ENCODE results near the gene SYNGR1.

The SYNGR1 gene, protein sequence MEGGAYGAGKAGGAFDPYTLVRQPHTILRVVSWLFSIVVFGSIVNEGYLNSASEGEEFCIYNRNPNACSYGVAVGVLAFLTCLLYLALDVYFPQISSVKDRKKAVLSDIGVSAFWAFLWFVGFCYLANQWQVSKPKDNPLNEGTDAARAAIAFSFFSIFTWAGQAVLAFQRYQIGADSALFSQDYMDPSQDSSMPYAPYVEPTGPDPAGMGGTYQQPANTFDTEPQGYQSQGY

DNA sequence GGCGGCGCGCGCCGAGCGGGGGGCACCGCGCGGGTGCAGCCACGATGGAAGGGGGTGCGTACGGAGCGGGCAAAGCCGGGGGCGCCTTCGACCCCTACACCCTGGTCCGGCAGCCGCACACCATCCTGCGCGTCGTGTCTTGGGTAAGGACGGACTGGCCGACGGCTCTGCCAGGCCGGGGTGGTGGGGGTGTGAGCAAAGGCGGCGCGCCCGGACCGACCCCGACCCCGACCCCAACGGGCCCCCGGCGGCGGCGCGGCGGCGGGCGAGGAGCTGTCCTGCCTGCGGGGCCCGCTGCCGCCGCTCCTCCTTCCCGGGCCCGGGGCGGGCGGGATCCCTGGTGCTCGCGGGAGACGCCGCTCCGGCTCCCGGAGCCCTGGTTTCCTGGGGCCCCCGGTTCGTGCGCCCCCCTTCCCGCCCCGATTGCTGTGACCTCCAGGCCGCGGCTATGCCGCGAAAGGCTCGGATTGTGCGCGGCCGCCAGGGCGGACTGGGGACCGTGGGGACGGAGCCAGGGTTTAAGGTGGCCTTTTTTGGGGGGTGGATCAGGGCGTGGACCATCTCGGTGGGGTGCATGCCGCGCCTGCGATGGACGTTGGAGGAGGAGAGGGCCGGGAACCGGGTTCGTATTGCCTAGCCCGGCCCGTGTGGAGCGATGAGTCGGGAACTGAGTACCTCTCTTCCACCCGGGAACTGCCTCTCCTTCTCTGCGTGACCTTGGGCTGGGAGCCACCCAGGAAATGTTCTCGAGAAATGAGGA, at the start of gene SYNGR1:
Gene SYNGR1 (plus strand): TSS at position 25 of the 760 bp plus-strand sequence. CDS start 20 bp downstream, at position 45.
- no peak for DNase-seq

DNA sequence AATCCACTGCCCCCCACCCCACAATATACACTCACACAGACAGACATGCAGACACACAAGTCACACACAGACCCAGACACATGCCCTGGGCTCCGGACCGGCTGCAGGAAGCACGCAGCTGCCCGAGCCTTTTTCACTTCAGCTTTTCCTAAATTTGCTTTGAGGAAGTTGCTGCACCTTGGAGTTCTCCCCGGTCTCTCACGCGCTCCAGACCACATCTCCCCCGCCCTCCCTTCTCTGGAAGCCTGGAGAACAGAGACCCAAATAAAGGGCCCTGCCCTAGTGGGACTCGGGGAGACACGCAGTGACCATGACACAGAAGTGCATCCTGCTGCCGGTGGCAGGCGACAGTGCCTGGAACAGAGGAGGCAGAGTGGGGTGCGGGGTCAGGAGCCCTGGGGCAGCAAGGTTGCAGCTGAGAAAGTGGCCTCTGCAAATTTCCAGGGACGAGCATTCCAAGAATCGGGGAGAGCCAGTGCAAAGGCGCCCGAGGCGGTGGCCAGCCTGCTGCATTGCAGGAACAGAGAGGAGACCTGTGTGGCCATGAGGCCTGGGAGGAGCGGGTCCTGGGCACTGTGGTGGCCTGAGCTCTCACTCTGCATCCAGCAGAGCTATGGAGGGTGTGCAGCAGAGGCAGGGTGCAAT, 49.5 kb upstream of the SYNGR1 start:
- no peak for DNase-seq

DNA sequence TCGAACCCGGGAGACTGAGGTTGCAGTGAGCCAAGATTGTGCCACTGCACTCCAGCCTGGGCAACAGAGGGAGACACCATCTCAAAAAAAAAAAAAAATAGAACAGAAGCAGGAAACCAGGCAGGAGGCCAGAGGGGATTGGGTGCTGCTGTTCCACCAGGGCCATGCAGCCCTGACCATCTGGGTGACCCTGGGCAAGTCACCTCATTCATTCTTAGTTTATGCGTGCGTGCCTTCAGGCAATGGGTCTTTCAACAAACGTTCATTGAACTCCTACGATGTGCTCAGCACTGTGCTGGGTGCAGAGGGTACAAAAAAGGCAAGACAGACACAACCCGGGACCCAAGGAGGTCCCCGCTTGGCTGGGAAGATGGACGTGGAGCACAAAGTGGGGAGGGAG, 48.7 kb upstream of the SYNGR1 start:
- DNase-seq = no peak

DNA sequence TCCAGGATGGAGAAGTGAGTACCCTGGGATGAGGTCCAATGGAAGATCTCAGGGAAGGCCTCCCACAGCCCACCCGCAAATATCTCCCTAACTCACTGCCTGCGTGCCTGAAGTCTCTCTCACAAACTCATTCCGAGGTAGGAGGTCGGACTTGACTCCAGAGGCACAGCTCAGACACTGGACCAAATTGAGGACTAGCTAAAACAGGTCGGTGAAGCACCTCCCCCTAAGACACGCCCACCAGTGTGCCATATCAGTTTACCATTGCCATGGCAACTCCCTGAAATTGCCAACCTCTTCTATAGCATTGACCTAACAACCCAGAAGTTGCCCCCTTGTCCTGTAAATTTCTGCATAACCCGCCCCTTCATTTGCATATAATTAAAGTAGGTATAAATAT, 47.9 kb upstream of the SYNGR1 start:
- DNase-seq = no peak

DNA sequence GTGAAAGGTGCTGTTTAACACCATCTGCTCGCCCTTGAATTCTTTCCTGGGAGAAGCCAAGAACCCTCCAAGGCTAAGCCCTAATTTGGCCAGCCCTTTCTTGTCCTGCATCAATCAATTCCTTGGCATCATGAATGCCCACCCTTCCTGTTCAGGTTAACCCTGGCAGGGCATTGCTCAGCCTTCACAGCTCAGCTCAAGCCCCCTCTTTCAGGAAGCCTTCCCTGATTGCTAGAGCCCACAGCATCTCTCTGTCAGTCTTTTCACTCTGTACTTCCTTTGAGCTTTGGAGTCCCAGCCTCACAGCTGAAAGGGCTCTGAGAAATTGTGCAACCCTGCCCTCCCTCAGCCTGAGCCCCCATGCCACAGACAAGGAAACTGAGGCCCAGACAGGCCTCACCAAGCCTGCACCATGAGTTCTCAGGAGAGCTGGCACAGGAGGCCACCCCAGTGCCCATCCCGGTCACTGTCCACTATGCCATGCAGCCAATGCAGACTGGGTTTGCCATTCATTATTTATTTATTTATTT, 47.3 kb upstream of the SYNGR1 start:
- no peak for DNase-seq

DNA sequence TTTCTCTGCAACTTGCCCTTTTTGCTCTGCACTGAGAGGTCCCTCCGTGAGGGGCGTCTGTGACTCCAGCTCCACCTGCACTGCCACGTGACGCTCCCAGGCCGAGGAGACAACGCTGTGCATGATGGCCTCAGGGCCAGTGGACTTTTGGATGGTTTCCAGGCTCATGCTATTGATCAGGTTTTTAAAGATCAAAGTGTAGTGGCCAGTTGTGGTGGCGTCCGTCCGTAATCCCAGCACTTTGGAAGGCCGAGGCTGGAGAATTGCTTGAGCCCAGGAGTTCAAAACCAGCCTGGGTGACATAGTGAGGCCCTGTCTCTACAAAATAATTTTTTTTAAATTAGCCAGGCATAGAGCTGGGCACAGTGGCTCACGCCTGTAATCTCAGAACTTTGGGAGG, 46.4 kb upstream of the SYNGR1 start:
- no peak for DNase-seq

DNA sequence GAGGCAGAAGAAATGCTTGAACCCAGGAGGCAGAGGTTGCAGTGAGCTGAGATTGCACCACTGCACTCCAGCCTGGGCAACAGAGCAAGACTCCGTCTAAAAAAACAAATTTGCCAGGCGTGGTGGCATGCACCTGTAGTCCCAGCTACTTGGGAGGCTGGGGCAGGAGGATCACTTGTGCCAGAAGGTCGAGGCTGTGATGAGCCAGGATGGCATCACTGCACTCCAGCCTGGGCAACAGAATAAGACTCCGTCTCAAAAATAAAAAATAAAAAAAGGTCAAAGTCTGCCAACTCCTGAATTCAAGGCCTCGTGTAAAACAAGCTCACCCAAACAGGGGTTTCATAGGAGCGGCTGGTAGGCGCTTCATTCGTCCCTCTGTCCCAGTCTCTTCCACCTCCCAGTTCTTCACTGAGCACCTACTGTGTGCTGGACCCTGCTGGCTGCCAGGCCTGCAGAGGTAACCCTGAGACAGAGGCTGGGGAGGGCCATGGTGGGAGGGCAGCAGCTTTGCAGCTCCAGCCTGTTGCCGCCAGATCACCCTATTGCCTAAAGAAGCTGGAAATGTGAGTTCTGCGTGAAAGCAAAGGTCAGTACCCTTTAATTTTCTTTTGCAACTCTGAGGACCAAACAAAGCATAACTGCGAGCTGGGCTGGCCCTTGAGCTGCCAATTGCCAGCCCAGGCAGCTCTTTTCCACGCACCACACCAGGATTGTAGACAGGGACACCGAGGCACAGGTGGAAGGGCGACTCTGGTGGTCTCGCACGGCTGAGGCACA, 45.7 kb upstream of the SYNGR1 start:
- no peak for DNase-seq

DNA sequence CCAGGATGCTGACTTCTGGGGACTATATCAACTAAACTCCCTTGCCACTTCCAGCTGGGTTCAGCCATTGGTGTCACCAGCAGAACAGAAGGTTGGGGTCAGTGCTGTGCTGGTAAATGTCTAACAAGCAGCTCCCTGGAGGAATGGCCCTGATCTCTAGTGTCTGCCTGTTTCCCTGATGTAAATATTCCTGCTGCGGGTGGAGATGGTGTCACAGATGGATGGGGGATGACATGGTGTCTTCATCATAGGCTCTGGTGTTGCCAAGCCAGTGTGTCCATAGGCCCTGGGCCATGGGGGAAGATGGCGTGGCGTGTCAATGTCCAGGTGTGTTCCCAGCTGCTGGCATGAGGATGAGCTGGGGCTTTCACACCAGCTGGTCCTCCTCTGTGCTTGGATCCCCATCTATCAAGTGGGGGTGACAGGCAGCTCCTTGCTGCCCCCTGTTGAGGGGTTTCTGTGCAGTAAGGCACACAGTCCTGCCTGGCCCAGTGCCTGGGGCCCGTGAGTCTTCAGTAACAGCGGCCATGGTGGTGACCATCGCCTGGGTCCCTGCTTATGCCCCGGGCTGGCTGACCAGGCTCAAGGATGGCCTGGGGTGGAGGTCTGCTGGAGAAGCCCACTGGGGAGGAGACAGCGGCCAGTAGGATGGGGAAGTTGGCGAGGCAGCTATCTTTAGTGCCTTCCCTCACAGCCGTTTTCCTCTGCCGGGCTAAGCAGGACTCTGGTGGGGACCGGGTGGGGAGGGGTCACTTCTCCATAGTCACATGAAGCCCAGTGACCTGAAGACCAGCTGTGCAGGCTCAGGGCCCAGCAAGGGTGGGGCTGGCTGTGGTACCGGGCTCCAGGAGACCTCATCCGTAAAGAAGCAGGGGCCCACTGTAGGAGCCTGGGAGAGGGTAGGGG, 43.1 kb upstream of the SYNGR1 start:
- peak; percentile 57 for DNase-seq

DNA sequence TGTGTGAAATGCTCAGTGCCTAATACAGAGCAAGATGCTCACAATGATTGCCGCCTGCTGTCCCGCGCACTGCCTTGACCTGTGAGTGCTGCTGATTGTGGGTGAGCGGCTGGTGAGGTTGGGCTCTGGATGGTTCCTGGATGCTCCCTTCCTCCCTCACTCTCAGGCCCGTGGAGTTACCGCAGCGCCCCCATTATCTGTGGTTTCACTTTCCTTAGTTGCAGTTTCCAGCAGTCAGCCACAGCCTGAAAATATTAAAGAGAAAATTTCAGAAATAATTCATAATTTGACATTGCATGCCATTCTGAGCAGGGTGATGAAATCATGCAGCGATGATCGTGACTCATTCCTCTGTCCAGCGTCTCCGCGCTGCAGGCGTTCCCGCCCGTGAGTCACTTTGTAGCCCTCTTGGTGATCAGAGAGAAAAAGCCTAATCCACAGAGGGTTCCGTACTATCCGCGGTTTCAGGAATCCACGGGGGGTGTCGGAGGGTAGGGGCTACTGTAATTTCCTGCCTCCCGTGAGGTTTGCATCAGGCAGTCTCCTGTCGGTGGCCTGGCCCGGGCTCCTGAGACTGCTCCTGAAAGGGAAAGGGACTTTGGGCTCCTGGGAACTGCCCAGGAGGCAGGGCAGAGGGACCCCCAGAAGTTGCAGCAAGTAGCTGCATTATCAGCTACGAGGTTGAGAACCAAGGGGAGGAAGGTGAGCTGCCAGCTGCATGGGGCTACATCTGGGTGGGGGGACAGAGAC, 41.0 kb upstream of the SYNGR1 start:
- no peak for DNase-seq

DNA sequence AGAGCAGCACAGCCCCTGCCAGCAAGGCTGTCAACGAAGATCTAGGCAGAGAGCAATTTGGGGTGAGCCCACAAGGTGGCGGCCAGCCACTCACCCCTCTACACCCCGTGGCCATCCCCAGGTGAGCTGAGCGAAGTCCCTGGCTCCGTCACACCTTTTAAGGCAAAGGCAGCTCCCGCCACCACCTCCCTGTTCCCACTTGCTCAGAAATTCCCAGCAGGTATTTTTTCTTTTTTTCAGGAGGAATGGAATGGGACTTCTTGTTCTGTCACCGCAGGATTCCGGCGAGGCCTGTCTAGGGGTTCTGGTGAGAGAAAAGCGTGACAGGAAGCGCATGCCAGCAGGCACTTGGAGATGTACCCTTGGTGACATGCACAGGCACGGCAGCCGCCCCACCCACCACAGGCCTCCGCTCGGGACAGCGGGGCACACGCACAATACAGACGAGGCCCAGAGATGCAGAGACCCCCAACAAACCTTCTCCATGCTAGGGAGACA, 40.4 kb upstream of the SYNGR1 start:
- DNase-seq = no peak

DNA sequence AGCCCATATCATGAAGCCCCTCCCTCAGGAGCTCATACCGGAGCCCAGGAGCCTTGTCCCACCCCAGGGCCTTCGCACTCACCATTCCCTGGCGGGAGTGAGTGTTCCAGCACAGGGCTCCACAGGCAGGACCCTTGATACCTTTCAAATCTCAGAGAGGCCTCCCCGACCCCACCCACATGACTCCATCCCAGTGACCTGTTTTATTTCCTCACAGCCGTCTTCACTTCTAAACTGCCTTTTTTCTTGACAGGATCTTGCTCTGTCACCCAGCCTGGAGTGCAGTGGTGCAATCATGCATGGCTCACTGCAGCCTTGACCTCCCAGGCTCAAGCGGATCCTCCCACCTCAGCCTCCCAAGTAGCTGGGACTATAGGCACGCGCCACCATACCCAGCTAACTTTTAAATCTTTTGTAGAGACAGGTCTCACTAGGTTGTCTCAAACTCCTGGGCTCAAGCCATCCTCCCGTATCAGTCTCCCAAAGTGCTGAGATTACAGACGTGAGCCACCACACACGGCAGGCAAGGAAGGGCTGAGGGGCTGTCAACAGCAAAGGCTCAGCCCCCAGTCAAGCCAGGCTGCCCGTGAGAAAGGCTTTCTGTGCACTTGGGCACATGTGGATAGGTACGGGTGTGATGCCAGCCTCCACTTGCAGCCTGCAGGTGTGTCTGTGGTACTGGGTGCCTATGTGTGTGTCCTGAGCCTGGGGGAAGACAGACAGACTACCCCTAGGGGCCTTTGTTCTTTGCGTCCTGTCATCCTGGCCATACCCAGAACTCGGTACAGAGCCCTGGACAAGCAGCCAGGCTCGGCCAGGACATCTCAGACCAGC, 39.7 kb upstream of the SYNGR1 start:
- DNase-seq = no peak

DNA sequence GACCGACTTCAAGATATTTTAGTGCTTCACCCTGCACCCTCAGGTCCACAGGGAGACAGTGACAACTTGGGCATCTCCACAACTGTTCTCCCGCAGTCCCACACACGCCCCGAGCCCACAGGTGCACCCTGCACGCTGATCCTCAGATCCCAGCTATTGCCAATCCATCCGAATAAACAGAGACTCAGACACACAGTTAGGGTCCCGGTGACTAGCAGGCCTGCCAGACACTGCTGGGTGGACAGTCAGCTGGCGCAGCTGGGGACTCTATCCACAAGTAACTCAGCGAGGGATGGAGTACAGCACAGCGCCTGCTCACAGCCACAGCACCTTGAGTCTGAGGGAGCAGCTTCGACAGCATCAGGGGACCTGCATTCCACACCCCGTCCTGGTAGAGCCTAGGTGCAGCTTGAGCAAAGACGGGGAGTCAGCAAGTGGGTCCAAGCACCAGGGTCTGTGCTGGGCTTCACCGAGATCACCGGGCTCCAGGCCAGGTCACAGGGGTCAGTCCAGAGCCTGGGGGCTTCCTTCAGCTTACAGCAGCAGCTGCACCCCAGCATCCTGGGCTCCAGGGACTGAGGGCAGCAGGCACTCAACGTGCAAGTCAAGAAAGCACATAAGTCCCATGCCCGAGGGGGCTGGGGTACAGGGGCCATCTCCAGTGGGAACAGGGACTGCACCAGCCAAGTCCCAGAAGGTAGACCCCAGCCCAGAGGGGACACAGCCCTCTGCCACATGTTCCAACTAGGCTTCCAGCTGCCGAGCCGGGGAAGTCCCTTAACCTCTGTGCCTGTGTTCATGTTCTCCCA, 38.0 kb upstream of the SYNGR1 start:
- no peak for DNase-seq

DNA sequence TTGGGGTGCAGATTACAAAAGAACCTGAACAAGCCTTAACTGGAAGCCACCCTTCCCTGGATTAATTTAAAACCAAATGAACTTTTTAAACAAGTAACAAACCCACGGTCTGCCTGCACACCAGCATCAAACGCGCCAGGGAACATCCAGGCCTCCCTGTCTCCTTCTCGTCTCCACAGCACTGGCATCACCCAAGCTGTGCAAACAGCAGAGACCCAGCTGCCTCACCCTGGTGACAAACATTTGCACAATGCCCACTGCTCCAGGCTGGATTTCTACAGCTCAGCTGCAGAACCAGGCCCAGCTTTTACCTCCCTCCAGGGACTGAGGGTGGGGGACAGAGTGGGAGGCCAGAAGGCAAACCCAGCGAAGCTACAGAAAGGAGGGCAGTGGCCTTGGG, 37.4 kb upstream of the SYNGR1 start:
- no peak for DNase-seq

DNA sequence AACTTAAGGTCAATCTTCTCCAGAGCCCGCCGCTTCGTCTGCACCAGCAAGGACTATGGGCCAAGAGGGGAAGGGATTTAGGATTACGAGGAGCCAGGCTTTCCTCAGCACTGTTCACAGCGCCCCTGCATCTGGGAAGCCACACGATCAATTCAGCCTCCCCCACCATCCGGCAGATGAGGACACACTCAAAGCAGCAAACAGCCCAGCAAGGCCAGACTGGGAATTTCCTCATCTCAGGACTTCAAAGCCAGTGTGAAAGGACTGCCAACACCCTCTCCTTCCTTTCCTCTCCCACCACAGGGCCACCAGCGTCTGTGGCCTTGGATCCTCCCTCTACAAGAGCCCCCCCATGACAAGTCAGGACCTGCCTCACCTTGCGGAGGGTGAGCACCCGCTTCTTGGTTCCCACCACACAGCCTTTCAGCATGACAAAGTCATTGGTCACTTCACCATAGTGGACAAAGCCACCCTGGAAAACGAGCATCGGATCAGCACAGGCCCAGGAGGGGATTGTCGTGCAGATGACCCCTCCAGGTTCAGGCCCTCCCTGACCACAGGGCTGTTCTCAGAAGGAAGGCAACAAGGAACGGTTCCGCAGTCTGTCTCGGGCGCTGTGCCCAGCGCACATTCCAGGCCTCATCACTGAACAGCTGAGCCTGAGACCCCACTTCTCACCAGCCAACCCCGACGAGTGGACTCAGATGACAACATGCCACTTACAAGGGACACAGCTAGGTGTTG, 36.4 kb upstream of the SYNGR1 start:
- no peak for DNase-seq

DNA sequence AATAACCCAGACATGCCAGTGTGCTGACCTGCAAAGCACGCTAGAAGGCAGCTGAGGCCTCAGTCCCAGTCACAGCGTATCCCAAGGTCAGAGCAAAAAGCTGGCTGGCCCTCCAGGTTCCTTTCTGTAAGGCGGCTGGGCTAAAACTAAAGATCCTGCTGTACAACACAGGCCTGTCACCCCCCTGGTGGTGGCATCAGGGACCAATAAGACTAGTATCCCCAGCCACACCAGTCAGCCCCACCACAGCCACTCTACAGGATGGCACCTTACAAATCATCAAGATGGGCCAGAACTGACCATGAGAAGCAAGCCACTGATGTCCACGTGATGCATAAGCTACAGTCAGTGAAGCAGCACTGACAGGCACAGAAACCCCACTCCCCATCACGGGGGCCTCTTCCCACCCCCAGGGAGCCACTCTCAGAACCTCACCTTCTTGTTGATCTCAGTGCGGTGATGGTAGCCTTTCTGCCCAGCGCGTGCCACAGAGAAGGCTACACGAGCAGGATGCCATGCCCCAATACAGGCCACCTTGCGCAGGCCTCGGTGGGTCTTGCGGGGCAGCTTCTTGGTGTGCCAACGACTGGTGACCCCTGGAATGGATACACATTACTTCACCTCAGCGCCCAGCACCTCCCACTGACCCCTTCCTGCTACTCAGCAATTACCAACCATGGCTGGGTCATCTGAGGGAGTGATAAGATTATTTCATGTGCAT, 35.4 kb upstream of the SYNGR1 start:
- DNase-seq = no peak

DNA sequence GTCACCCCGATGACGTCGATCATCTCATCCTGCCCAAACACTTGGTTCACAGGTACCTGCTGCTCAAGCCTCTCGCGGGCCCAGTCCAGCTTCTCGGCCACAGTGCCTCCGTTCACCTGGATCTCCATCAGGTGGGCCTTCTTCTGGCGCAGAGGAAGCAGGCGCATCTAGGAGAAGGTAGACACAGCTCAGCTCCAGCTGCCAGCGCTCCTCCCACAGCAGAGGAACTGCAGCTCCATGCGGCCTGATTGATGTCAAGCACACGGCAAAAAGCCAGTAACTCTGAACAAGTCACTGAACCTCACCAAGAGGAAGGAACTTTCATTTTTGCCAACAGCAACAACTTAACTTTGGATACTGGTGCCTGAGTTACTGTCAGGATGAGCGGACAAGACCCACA, 34.4 kb upstream of the SYNGR1 start:
- no peak for DNase-seq

DNA sequence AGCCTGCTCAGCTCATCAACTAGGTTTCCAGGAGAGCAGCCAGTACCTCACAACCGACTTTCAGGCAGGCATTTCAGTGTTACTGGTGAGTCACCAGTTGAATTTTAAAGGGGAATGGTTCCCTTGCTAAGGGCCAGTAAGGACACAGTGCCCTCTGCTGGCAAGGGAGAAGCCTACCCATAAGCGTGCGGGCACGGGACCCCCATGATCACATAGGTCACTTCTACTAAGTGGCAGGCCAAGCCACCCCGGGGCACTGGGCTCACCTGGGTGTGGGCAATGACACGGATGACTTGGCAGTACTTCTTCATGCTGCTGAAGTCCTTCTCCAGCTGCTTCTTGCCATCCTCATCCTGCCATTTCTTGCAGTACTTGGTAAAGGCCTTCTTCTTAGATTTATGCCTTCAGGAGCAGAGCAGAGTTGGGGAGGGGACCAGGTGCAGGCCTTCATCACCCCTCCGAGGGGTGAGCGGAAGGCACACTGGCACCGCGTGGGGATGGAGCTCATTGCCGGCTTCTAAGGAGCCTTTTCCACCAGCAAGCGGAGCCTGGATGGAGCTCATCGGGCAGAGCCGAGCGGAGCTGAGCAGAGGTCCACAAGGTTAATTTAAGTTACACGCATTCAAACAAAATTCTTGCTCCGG, 33.2 kb upstream of the SYNGR1 start:
- peak; percentile 82 for DNase-seq

Measured in activated naive CD4-positive, alpha-beta T cell treated with Interleukin-2 at 50 U/mL for 16 hours (primary cell).